Thyroid gland (tissue), 4 donors: Measurements from ENCODE around the gene LEP. TPM values are rescaled to one million over a fixed set of nuclear protein-coding genes. Genes with fewer than 3 reads are reported as not detected.

Experiments
- DNase-seq, 2 donors: peaks; one replicate each; pipeline ENCODE4 v3.0.0-alpha.2; 2019
- H3K27ac ChIP-seq, 3 donors: fragments of 200-600 bp; sonication (generic); 1 replicate in 2 of 3; 2 replicates in 1 of 3; pipeline ENCODE4 v1.5.1; 2016 to 2019; ENCODE audit warnings: mild to moderate bottlenecking in 1 of 3, moderate library complexity in 1 of 3
- H3K27me3 ChIP-seq: fragments of 200-600 bp; sonication (generic); one replicate; pipeline ENCODE4 v1.5.1; 2019
- H3K36me3 ChIP-seq, 2 donors: fragments of 200-600 bp; sonication (generic); one replicate each; pipeline ENCODE4 v1.5.1; 2016 to 2019
- H3K4me1 ChIP-seq, 2 donors: fragments of 200-600 bp; sonication (generic); one replicate each; pipeline ENCODE4 v1.5.1; 2017 to 2019
- H3K4me3 ChIP-seq, 3 donors: fragments of 200-600 bp; sonication (generic); replicated peaks in 1 of 3; 1 replicate in 2 of 3; 2 replicates in 1 of 3; pipeline ENCODE4 v1.5.1; 2016; ENCODE audit warnings: mild to moderate bottlenecking in 1 of 3
- H3K9me3 ChIP-seq: fragments of 200-600 bp; sonication (generic); one replicate; pipeline ENCODE4 v1.5.1; 2017
- CTCF ChIP-seq, 6 experiments: fragments of 200-600 bp in 3 of 6; fragments of 450-650 bp in 3 of 6; sonication (generic) in 3 of 6; IDR thresholded peaks; one replicate each; pipeline ENCODE4 v1.5.1; 2016 to 2019; ENCODE audit warnings: antibody characterized with exemption in 6 of 6, mild to moderate bottlenecking in 2 of 6, inconsistent platforms in 1 of 6, moderate library complexity in 1 of 6
- POLR2A ChIP-seq, 2 donors: fragments of 450-650 bp; IDR thresholded peaks; one replicate each; pipeline ENCODE4 v1.6.1; 2017; ENCODE audit warnings: antibody characterized with exemption in 2 of 2, mild to moderate bottlenecking in 2 of 2, moderate library complexity in 1 of 2
- WGBS, 2 donors: methylation state at CpG; one replicate each; pipeline ENCODE4 v1.1.5; 2017; 5-methylcytosine and 5-hydroxymethylcytosine counted together
- intact Hi-C: fragments of 100-400 bp; cut with DNase I; formaldehyde crosslinking; loops from one replicate; pipeline ENCODE4 v1.15.1; 2023
- total RNA-seq, 4 donors: library from RNA; depleted of rRNA; stranded (reverse); fragments of >200 nt; gene quantifications; one replicate each; pipeline ENCODE4 v1.2.3, GENCODE V29; 2016

LEP gene
- total RNA-seq, 4 donors from 2014 or later, result 0.11 to 0.40 TPM; not detected in 2

GRCh38 chr7:128226132-128226980 is 14.7 kb upstream of the LEP start:
- no peak for TF ChIP-seq POLR2A (IDR thresholded peaks at IDR 0.05)
- TF ChIP-seq CTCF (IDR thresholded peaks at IDR 0.05), result no peak
- Histone ChIP-seq H3K27me3 (no peaks in the 10 kb centered on the region), H3K27ac (no peak overlapping the region), H3K36me3 (no peaks in the 10 kb centered on the region), H3K4me1 (peaks cover 0 to 18% of the 10 kb centered on the region in 2 donors), H3K4me3 (no peak overlapping the region), H3K9me3 (no peaks in the 10 kb centered on the region)
- 89 to 90% methylated on average over 2 of the region's 2 CpGs for WGBS, 2 donors
- no peak for DNase-seq
- intact Hi-C loops, result no loop called here

- intact Hi-C loops, result no loop called here
- H3K27me3 ChIP-seq, result no peaks in the 10 kb centered on the region
- no peak for DNase-seq
- no peaks in the 10 kb centered on the region for H3K9me3 ChIP-seq
- 80 to 82% methylated on average over 3 of the region's 3 CpGs for WGBS, 2 donors
- H3K4me1 ChIP-seq, result peaks cover 0 to 14% of the 10 kb centered on the region in 2 donors
- no peak overlapping the region for H3K27ac ChIP-seq
- TF ChIP-seq CTCF (IDR thresholded peaks at IDR 0.05), result no peak
- no peak for TF ChIP-seq POLR2A (IDR thresholded peaks at IDR 0.05)
- H3K4me3 ChIP-seq, result no peak overlapping the region
- no peaks in the 10 kb centered on the region for H3K36me3 ChIP-seq
Observed at GRCh38 chr7:128227271-128227670, 13.8 kb upstream of the LEP start.

- no peak for TF ChIP-seq POLR2A (IDR thresholded peaks at IDR 0.05)
- no peak for TF ChIP-seq CTCF (IDR thresholded peaks at IDR 0.05)
- Histone ChIP-seq H3K27me3 (no peaks in the 10 kb centered on the region), H3K4me1 (peaks cover 0 to 19% of the 10 kb centered on the region in 2 donors), H3K9me3 (no peaks in the 10 kb centered on the region), H3K4me3 (no peak overlapping the region), H3K36me3 (no peaks in the 10 kb centered on the region), H3K27ac (peak overlapping the region in 1 of 3 donors; percentile 17)
- intact Hi-C loops, result no loop called here
- 30 to 62% methylated on average over 5 of the region's 5 CpGs for WGBS, 2 donors
- peak; percentile 38 to 64 for DNase-seq
Observed at GRCh38 chr7:128231021-128231420, 10.1 kb upstream of the LEP start.

GRCh38 chr7:128231677-128232076 is 9.4 kb upstream of the LEP start:
- Histone ChIP-seq H3K9me3 (no peaks in the 10 kb centered on the region), H3K36me3 (no peaks in the 10 kb centered on the region), H3K4me1 (peaks cover 0 to 19% of the 10 kb centered on the region in 2 donors), H3K27me3 (no peaks in the 10 kb centered on the region), H3K4me3 (no peak overlapping the region), H3K27ac (no peak overlapping the region)
- WGBS, 2 donors, result 80 to 89% methylated on average over 6 of the region's 6 CpGs
- TF ChIP-seq POLR2A (IDR thresholded peaks at IDR 0.05), result no peak
- no peak for TF ChIP-seq CTCF (IDR thresholded peaks at IDR 0.05)
- intact Hi-C loops, result no loop called here
- DNase-seq, result no peak

- DNase-seq, result no peak
- TF ChIP-seq CTCF (IDR thresholded peaks at IDR 0.05), result no peak
- no peak for TF ChIP-seq POLR2A (IDR thresholded peaks at IDR 0.05)
- Histone ChIP-seq H3K4me1 (peaks cover 0 to 19% of the 10 kb centered on the region in 2 donors), H3K27ac (no peak overlapping the region), H3K36me3 (no peaks in the 10 kb centered on the region), H3K27me3 (no peaks in the 10 kb centered on the region), H3K9me3 (no peaks in the 10 kb centered on the region), H3K4me3 (no peak overlapping the region)
- intact Hi-C loops, result no loop called here
- WGBS, 2 donors, result 90 to 97% methylated on average over 5 of the region's 5 CpGs
Observed at GRCh38 chr7:128233471-128233870, 7.6 kb upstream of the LEP start.
